Raji (cell line): ENCODE measurements around the gene TPST1.

Experiments used
- POLR2A ChIP-seq: IDR thresholded peaks from 2 replicates; pipeline ENCODE4 v1.6.1; 2011; ENCODE audit warnings: low read depth, low read length, control low read depth; ENCODE audit not compliant: insufficient read depth

Gene TPST1

GRCh38 chr7:66333443-66333842 is 128.3 kb downstream of the TPST1 start:
- TF ChIP-seq POLR2A: no peak

- TF ChIP-seq POLR2A: no peak
Measured at GRCh38 chr7:66335318-66335717, 130.2 kb downstream of the TPST1 start.

- no peak for TF ChIP-seq POLR2A
Measured at GRCh38 chr7:66336760-66337159, 131.6 kb downstream of the TPST1 start.

GRCh38 chr7:66339141-66339540 is 134.0 kb downstream of the TPST1 start:
- no peak for TF ChIP-seq POLR2A

- TF ChIP-seq POLR2A: no peak
Measured at GRCh38 chr7:66344166-66344565, 139.0 kb downstream of the TPST1 start.

- TF ChIP-seq POLR2A: no peak
Measured at GRCh38 chr7:66348531-66348930, 143.4 kb downstream of the TPST1 start.

- no peak for TF ChIP-seq POLR2A
Measured at GRCh38 chr7:66348959-66349358, 143.8 kb downstream of the TPST1 start.

GRCh38 chr7:66352071-66352470 is 146.9 kb downstream of the TPST1 start:
- TF ChIP-seq POLR2A: no peak

GRCh38 chr7:66353547-66353946 is 148.4 kb downstream of the TPST1 start:
- TF ChIP-seq POLR2A: no peak

- no peak for TF ChIP-seq POLR2A
Measured at GRCh38 chr7:66355756-66356155, 150.6 kb downstream of the TPST1 start.

GRCh38 chr7:66356277-66356721 is 151.2 kb downstream of the TPST1 start:
- no peak for TF ChIP-seq POLR2A

GRCh38 chr7:66357087-66357486 is 152.0 kb downstream of the TPST1 start:
- no peak for TF ChIP-seq POLR2A

- TF ChIP-seq POLR2A: no peak
Measured at GRCh38 chr7:66359656-66360211, 154.6 kb downstream of the TPST1 start.

GRCh38 chr7:66362136-66362535 is 157.0 kb downstream of the TPST1 start:
- no peak for TF ChIP-seq POLR2A

- TF ChIP-seq POLR2A: no peak
Measured at GRCh38 chr7:66363635-66364034, 158.5 kb downstream of the TPST1 start.

- no peak for TF ChIP-seq POLR2A
Measured at GRCh38 chr7:66371096-66371824, 166.1 kb downstream of the TPST1 start.
